KMS-11 (cell line): ENCODE results near the gene AKAP10.

Experiments
- H2AFZ ChIP-seq: fragments of 200-600 bp; sonication (generic); 2 replicates; pipeline ENCODE4 v1.6.1; 2016; ENCODE audit warnings: antibody characterized with exemption, mixed run types, low read depth
- H3K27ac ChIP-seq: fragments of 200-600 bp; sonication (generic); 2 replicates; pipeline ENCODE4 v1.6.1; 2016; ENCODE audit warnings: mild to moderate bottlenecking, mixed run types
- H3K27me3 ChIP-seq: fragments of 200-600 bp; sonication (generic); 2 replicates; pipeline ENCODE4 v1.6.1; 2017; ENCODE audit warnings: mild to moderate bottlenecking, low read depth, mixed run types, moderate library complexity; ENCODE audit not compliant: insufficient read depth
- H3K36me3 ChIP-seq: fragments of 200-600 bp; sonication (generic); 2 replicates; pipeline ENCODE4 v1.6.1; 2017; ENCODE audit warnings: mild to moderate bottlenecking, mixed run types; ENCODE audit not compliant: insufficient read depth
- H3K4me1 ChIP-seq: fragments of 200-600 bp; sonication (generic); 2 replicates; pipeline ENCODE4 v1.6.1; 2016; ENCODE audit warnings: mild to moderate bottlenecking, low read depth, mixed run types; ENCODE audit not compliant: poor library complexity, severe bottlenecking
- H3K4me2 ChIP-seq: fragments of 200-600 bp; sonication (generic); 2 replicates; pipeline ENCODE4 v1.7.0; 2016; ENCODE audit warnings: mild to moderate bottlenecking, mixed run types
- H3K4me3 ChIP-seq: fragments of 200-600 bp; sonication (generic); IDR thresholded peaks from 2 replicates; pipeline ENCODE4 v1.6.1; 2017; ENCODE audit warnings: low read depth, low read length, mixed read lengths; ENCODE audit not compliant: insufficient read depth
- H3K79me2 ChIP-seq: fragments of 200-600 bp; sonication (generic); 2 replicates; pipeline ENCODE4 v1.6.1; 2016; ENCODE audit warnings: low read depth, mixed run types; ENCODE audit not compliant: insufficient read depth
- H3K9ac ChIP-seq: fragments of 200-600 bp; sonication (generic); 2 replicates; pipeline ENCODE4 v1.6.1; 2016; ENCODE audit warnings: mild to moderate bottlenecking, mixed run types
- H4K20me1 ChIP-seq: fragments of 200-600 bp; sonication (generic); 2 replicates; pipeline ENCODE4 v1.6.1; 2016; ENCODE audit warnings: mild to moderate bottlenecking, mixed run types; ENCODE audit not compliant: insufficient read depth
- CTCF ChIP-seq: fragments of 200-600 bp; sonication (generic); conservative IDR thresholded peaks from 2 replicates; pipeline ENCODE4 v1.6.1; 2017; ENCODE audit warnings: low read depth, mild to moderate bottlenecking, antibody characterized with exemption, low read length, moderate library complexity, mixed read lengths

Gene AKAP10

GRCh38 chr17:19905502-19905901, 72.1 kb downstream of the AKAP10 start:
- Histone ChIP-seq H3K4me3 (no peak overlapping the region), H4K20me1 (no peaks in the 10 kb centered on the region), H3K36me3 (peaks cover 3% of the 10 kb centered on the region; the same call in 1 of the 2 replicates), H3K27me3 (no peaks in the 10 kb centered on the region), H3K9ac (no peak overlapping the region), H3K4me2 (no peak overlapping the region), H3K4me1 (no peaks in the 10 kb centered on the region), H2AFZ (no peak overlapping the region), H3K79me2 (no peaks in the 10 kb centered on the region), H3K27ac (no peak overlapping the region)
- no peak for TF ChIP-seq CTCF

- Histone ChIP-seq H3K27me3 (no peaks in the 10 kb centered on the region), H3K36me3 (peaks cover 3% of the 10 kb centered on the region; the same call in 1 of the 2 replicates), H4K20me1 (no peaks in the 10 kb centered on the region), H3K9ac (no peak overlapping the region), H3K4me1 (no peaks in the 10 kb centered on the region), H3K4me3 (no peak overlapping the region), H2AFZ (no peak overlapping the region), H3K4me2 (no peak overlapping the region), H3K27ac (no peak overlapping the region), H3K79me2 (no peaks in the 10 kb centered on the region)
- no peak for TF ChIP-seq CTCF
Measured at GRCh38 chr17:19904924-19905323, 72.7 kb downstream of the AKAP10 start.

- Histone ChIP-seq H3K79me2 (no peaks in the 10 kb centered on the region), H3K27me3 (no peaks in the 10 kb centered on the region), H2AFZ (no peak overlapping the region), H3K36me3 (peaks cover 3% of the 10 kb centered on the region; the same call in 1 of the 2 replicates), H3K4me1 (no peaks in the 10 kb centered on the region), H3K4me3 (no peak overlapping the region), H3K9ac (no peak overlapping the region), H3K27ac (no peak overlapping the region), H4K20me1 (no peaks in the 10 kb centered on the region), H3K4me2 (no peak overlapping the region)
- no peak for TF ChIP-seq CTCF
Measured at GRCh38 chr17:19904412-19904811, 73.2 kb downstream of the AKAP10 start.

- Histone ChIP-seq H3K4me2 (no peak overlapping the region), H3K36me3 (peaks cover 3% of the 10 kb centered on the region; the same call in 1 of the 2 replicates), H4K20me1 (no peaks in the 10 kb centered on the region), H3K4me1 (no peaks in the 10 kb centered on the region), H3K79me2 (no peaks in the 10 kb centered on the region), H3K27ac (no peak overlapping the region), H3K4me3 (no peak overlapping the region), H3K9ac (no peak overlapping the region), H2AFZ (no peak overlapping the region), H3K27me3 (no peaks in the 10 kb centered on the region)
- no peak for TF ChIP-seq CTCF
Measured at GRCh38 chr17:19900809-19901208, 76.8 kb downstream of the AKAP10 start.
